ENCODE results near the gene ADNP.
"Not testable (repeated sequence)": the region's sequence is repeated elsewhere in the genome, so short reads cannot be mapped to it uniquely, and the experiment has no call there.

The ADNP gene

DNA sequence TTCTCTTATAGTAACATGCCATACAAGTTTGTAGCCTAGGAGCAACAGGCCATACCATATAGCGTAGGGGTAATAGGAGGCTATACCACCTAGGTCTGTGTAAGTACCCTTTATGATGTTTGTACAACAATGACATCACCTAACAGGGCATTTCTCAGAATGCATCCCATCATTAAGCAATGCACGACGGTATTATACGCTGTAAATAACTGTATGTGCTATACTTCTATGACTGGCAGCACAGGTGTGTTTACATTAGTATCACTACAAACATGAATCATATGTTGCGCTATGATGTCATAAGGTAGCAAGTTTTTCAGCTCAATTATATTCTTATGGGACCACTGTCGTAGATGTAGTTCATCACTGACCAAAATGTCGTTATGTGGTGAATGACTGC lies 31.0 kb downstream of the ADNP start:
- DNase-seq (ENCODE audit: low read depth) = no peak

DNA sequence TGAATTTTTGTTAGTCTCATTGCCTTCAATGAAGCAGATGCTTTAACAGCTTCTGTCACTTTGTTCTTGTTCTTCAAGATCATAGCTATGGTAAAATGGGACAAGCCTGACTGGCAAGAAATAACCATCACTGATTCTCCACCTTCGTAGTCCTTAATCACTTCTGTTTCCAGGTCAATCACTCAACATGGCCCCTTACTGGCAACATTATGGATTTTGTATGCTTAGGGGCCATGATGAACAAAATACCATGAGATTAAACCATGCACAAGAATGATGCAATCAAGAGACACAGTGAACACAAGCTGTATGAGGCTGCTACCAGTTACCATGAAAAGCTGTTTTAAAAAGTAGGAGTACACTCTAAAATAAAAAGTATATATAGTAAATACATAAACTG lies 32.8 kb downstream of the ADNP start:
- no peak for DNase-seq (ENCODE audit: low read depth)

DNA sequence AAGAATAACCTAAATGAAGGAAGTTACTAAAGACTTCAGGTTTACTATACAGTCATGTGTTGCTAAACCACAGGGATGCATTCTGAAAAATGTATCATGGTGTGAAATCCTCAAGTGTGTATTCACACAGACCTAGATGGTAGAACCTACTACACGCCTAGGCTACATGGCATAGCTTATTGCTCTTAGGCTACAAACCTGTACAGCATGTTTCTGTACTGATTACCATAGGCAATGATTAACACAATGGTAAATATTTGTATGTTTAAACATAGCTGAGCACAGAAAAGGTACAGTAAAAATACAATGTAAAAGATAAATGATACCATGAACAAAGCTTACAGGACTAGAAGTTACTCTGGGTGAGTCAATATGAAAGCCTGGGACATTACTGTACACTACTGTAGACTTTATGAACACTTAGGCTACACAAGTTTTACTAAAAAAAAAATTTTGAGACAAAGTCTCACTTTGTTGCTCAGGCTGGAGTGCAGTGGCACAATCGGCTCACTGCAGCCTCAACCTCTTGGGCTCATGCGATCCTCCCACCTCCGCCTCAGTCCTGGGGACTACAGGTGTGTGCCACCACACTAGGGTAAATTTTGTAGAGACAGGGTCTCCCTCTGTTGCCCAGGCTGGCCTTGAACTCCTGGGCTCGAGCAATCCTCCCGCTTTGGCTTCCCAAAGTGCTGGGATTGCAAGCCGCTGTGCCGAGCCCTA lies 36.0 kb downstream of the ADNP start:
- no peak for DNase-seq (ENCODE audit: low read depth)

DNA sequence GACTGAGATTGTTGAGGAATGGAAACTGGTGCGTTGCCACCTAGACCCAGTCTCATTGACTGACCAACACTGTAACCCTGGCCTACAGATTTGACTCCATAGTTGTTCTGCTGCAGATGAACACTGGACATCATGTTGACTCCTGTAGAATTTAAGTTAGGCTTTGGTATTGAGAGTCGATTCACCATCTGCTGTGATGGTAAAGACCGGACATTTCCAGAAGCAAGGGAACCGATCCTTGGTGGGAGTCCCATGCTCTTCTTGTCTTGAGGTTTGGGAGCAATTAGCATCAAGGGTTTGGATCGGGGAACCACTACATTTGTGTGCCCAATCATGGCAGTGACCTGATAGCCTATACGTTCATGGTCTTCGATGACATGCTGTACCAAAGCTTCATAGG lies 37.6 kb downstream of the ADNP start:
- DNase-seq (ENCODE audit: low read depth) = no peak

DNA sequence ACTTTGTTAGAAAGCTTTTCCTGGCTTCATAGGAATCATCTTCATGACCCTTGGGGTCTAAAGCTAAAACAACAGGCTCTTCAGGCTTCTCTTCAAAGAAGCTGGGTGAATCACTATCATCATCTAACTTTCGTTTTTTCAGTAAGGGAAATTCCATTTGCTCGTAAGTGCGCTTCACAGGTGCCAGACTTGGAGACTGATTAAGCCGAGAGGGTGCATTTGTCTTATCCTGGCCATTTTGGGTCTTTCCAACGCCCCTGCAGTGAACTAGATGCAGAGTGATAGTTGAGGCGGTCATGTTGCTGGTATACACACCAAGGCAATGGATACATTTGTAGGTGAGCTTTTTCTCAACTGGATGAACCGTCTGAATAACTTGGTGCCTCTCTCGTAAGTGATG lies 38.8 kb downstream of the ADNP start:
- no peak for DNase-seq (ENCODE audit: low read depth)

GRCh38 chr20:50891138-50891537 lies 40.1 kb downstream of the ADNP start:
- peak; percentile 18 for DNase-seq (ENCODE audit: low read depth)

DNA sequence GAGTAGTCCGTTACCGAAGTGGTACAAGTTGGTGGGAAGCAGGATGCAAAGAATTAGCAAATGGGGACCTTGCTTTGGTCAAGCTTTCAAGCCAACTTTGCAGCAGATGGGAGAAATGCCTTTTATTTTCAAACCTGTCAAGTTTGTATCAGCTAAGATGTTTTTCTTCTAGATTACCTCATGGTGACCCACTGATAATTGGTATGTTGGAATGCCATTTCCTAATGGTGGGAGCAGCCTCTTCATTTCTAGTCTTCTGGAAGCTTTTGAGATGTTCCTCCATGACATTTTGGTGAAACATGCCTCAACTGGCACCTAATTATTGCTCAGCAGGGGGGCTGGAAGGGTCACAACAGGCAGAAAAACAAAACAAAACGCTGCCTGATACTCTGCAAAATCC lies 43.7 kb downstream of the ADNP start:
- DNase-seq (ENCODE audit: low read depth) = peak; percentile 27

- no peak for DNase-seq (ENCODE audit: low read depth)
Observed at GRCh38 chr20:50886184-50886790, 45.0 kb downstream of the ADNP start.

DNA sequence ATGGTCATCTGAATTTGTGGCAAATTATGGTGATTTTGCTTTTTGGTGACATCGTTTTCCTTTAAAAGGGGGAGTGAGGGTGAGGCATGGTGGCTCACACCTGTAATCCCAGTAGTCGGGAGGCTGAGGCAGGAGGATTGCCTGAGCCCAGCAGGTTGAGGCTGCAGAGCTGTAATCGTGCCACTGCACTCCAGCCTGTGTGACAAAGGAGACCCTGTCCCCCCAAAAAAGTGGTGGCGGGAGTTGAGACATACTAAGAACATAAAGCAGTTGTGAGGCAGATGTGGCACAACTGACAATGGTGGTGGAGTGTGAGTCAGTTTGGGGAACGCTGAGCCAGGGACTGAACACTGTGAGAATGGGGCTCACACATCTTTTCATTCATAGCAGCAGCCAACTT lies 45.5 kb downstream of the ADNP start:
- DNase-seq (ENCODE audit: low read depth) = no peak

DNA sequence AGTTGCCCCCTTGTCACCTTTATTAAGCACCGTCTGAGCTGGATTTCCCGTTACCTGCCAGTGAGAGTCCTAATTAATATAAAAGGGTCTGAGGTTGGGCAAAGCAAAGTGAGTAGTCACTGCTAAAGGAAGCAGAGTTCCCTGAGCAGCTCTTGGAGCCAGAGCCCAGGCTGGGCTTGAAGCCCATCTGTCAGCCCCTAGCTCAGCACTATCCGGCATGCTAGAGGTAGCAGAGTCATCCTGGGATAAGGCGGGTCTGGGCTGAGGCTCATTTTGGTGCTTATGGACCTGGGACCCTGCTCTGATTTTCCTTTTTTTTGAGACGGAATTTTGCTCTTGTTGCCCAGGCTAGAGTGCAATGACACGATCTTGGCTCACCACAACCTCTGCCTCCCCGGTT lies 46.2 kb downstream of the ADNP start:
- no peak for DNase-seq (ENCODE audit: low read depth)

DNA sequence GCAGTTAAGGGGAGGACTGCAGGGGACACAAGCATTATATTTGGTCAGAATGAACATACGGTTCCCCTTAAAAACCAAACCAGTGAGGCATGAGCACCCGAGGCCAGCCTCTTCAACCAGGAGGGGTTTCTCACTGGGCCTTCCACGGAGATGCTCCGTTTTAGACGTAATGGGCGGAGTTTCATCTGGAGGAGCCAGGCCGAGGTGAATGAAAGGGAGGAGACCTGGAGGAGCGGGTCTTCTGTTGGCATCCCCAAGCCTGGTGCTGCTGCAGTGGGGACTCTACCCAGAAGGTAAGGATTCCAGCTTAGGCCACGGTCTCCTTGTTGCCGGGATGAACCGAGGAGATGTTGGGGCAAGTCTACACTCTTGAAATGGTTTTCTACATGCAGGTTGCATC lies 47.4 kb downstream of the ADNP start:
- no peak for DNase-seq (ENCODE audit: low read depth)

GRCh38 chr20:50881759-50882424 lies 49.3 kb downstream of the ADNP start:
- not testable (repeated sequence) for DNase-seq (ENCODE audit: low read depth)

DNA sequence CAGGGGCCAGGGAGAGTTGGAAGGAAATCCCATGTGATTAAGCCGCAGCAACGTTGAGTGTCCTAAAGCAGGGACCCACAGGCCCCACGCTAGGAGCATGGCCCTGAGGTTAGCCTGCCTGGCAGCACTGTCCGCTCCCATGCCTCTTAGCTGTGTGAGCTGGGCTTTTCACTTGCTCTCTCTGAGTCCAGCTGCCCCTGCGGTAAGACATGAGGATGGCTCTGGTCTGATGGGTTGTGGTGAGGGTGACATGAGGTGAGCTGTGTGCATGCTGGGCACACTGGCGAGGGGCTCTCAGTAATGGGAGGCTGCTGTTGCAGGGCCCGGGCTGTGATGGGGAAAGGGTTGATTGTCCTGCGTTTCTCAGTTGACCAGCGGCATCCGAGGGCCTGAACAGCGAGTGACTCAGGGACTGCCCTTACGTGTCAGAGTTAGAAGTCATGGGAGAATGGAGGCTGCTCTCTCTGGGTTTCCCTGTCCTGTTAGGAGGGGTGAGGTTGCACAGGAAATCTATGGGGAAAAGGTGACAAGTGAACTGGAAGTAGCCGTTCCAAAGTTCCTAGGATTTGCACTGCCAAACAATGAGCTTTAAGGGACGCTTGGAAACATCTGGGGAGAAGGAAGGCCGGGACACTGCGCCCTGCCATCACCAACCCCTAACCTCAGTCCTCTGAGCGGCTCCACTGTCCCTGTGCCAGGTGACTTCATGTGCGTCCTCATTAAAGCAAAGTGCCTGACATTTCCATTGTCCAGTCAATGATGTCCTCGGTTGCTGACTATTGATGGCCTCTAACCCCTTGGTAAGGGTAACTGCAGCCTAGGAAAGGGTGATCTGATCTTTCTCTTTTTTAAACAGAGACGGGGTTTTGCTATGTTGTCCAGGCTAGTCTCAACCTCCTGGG lies 51.3 kb downstream of the ADNP start:
- DNase-seq (ENCODE audit: low read depth) = no peak

DNA sequence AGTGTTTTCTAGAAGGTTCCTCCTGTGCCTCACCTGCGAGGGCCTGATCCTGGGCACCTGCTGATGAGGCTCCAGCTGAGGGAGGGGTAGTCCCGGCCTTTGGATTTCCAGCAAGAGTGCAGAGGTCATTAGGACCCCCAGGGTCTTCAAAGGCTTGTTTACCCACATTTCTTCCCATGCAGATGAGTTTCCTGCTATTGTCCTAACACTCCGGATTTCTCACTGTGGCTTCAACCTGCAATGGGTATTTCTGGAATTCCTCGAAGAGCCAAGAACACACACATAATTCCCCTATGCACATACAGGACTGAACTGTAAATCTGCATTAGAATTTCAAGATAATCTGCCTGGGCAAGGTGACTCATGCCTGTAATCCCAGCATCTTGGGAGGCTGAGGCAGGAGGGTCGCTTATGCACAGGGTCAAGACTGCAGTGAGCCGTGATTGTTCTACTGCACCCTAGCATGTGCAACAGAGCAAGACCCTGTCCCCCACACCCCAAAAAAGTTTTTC lies 53.9 kb downstream of the ADNP start:
- DNase-seq (ENCODE audit: low read depth) = no peak

GRCh38 chr20:50876816-50877215 lies 54.4 kb downstream of the ADNP start:
- DNase-seq (ENCODE audit: low read depth) = no peak

GRCh38 chr20:50876063-50876685 lies 55.1 kb downstream of the ADNP start:
- DNase-seq (ENCODE audit: low read depth) = no peak

DNA sequence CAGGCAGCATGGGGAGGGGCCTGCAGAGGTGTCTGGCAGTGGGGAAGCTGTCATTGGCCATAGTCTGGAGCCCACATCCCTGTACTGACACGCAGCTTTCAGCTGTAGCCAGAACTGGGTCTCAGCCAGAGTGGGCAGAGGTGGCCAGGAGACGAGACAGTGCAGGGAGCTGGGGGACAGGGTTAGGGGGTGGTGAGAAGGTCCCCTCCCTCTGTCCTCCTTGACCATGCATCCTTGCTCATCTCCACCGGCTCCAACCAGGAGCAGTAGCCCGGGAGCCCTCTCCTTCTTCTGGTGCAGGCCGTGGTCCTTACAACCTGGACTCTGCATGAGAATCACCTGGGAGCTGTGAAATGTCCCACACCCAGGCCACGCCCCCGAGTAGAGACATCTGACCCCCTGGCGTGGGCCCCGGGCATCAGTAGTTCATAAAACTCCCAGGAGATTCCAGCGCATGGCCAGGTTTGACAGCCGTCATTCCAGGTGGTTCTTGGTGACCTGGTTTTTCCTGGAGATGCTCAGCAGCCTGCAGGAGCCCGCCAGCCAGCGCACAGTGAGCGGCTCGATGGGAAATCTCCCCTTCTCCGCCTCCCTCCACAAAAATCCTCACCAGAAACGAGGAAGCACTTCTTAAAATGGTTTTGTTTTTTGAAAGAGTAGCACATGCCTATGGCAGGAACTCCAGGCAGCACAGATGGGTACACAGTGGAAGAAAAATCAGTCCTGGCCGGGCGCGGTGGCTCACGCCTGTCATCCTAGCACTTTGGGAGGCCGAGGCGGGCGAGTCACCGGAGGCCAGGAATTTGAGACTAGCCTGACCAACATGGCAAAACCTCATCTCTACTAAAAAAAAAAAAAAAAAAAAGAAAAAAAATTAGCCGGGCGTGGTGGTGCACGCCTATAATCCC lies 56.2 kb downstream of the ADNP start:
- no peak for DNase-seq (ENCODE audit: low read depth)

DNA sequence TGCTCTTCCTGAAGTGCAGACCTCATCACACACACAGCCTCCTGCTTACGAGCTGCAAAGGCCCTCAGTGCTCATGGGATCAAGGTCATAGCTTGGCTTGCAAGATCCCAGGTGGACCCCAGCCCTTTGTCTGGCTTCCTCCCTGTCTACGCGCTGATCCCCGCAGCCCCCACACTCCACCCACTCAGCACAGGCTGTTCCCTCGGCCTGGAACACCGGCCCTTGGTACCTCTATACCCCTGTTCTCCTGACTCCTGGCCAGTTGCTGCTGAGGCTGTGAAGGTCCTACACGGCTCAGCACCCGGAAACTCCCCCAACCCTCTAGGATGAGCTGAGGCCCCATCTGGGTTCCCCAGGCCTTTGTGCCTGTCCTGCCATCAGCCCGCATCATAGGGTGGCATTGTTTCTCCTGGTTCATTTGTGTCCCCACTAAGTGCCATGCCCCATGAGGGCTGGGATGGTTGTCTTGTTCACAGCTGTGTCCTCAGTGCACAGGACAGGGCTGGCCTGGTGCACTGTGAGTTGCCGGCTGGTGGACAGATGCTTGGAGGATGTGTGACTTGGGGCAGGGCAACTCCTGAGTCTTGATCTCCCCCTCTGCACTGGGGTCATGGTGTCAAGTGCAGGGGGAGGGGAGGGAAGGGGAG lies 57.0 kb downstream of the ADNP start:
- no peak for DNase-seq (ENCODE audit: low read depth)

- no peak for DNase-seq (ENCODE audit: low read depth)
Observed at GRCh38 chr20:50873585-50873984, 57.7 kb downstream of the ADNP start.

All from EH (cell line).